Endodermal cell (in vitro differentiated cells): ENCODE measurements around the gene RAPSN. TPM values are rescaled to one million over a fixed set of nuclear protein-coding genes. Genes with fewer than 3 reads are reported as not detected.
A peak's percentile ranks its signal among the peaks of the same experiment; 100 is the strongest.

ENCODE experiments used
- DNase-seq: peaks from one replicate; pipeline ENCODE4 v3.0.0-alpha.2; 2017
- H3K27ac ChIP-seq: 2 replicates; pipeline ENCODE4 v1.5.1; 2013; ENCODE audit warnings: mild to moderate bottlenecking, low read depth, low read length, moderate library complexity
- H3K27me3 ChIP-seq: 2 replicates; pipeline ENCODE4 v1.6.1; 2013; ENCODE audit warnings: mild to moderate bottlenecking, low read length, moderate library complexity; ENCODE audit not compliant: insufficient read depth, control insufficient read depth, poor library complexity, severe bottlenecking
- H3K36me3 ChIP-seq: 2 replicates; pipeline ENCODE4 v1.7.0; 2013; ENCODE audit warnings: mild to moderate bottlenecking, low read length, moderate library complexity; ENCODE audit not compliant: control insufficient read depth, insufficient read depth
- H3K4me1 ChIP-seq: one replicate; pipeline ENCODE4 v1.7.0; 2013; ENCODE audit warnings: low read length; ENCODE audit not compliant: control insufficient read depth, insufficient read depth
- H3K4me3 ChIP-seq: 2 replicates; pipeline ENCODE4 v1.5.1; 2013; ENCODE audit warnings: mild to moderate bottlenecking, low read length, moderate library complexity
- H3K9ac ChIP-seq: 2 replicates; pipeline ENCODE4 v1.6.1; 2013; ENCODE audit warnings: mild to moderate bottlenecking, low read length, moderate library complexity; ENCODE audit not compliant: poor library complexity, severe bottlenecking; ENCODE audit errors: extremely low read depth
- H3K9me3 ChIP-seq: 2 replicates; pipeline ENCODE4 v1.6.1; 2013; ENCODE audit warnings: mild to moderate bottlenecking, low read length, moderate library complexity; ENCODE audit not compliant: control insufficient read depth
- H3K27ac Mint-ChIP-seq: 2 replicates; pipeline ENCODE4 v1.8.0; 2020; ENCODE audit warnings: mixed read lengths
- H3K27me3 Mint-ChIP-seq: 2 replicates; pipeline ENCODE4 v1.8.0; 2021; ENCODE audit warnings: mild to moderate bottlenecking, mixed read lengths; ENCODE audit not compliant: insufficient read depth
- H3K36me3 Mint-ChIP-seq: 2 replicates; pipeline ENCODE4 v1.8.0; 2020; ENCODE audit warnings: low read depth, mixed read lengths
- H3K4me1 Mint-ChIP-seq: 2 replicates; pipeline ENCODE4 v1.8.0; 2020; ENCODE audit warnings: mixed read lengths
- H3K4me3 Mint-ChIP-seq: 2 replicates; pipeline ENCODE4 v1.8.0; 2020; ENCODE audit warnings: mild to moderate bottlenecking, moderate library complexity, mixed read lengths
- H3K9me3 Mint-ChIP-seq: 2 replicates; pipeline ENCODE4 v1.8.0; 2020; ENCODE audit warnings: mild to moderate bottlenecking, mixed read lengths
- WGBS, 2 experiments: methylation state at CpG; one replicate each; pipeline versions ENCODE4 v1.1.5 to v1.1.7; 2013; ENCODE audit warnings: missing lambda C conversion rate in 2 of 2, mixed read lengths in 1 of 2; ENCODE audit not compliant: insufficient coverage in 1 of 2, insufficient read length in 1 of 2; 5-methylcytosine and 5-hydroxymethylcytosine counted together
- total RNA-seq, 2 donors: library from RNA; stranded (reverse); fragmentation: NEBNext Ultra II Directional in 1 of 2; extraction: Animal tissue kit (Norgen Biotek cat#: 25700) in 1 of 2; gene quantifications; 2 replicates in 1 of 2; 3 replicates in 1 of 2; pipeline ENCODE4 v1.2.1, GENCODE V29; 2021
- TF ChIP-seq, protein P1 (sequence below): fragments of 200-600 bp; sonication (generic); conservative IDR thresholded peaks from 2 replicates; pipeline ENCODE4 v1.5.0; 2021; ENCODE audit warnings: antibody characterized with exemption, mild to moderate bottlenecking

Gene RAPSN
- total RNA-seq, 2 donors from 2014 or later: 0.40 to 0.64 TPM

- Mint-ChIP-seq H3K4me1 (peaks cover 40% of the 10 kb centered on the region), H3K27me3 (no peaks in the 10 kb centered on the region), H3K9me3 (no peaks in the 10 kb centered on the region), H3K36me3 (peaks cover 67% of the 10 kb centered on the region), H3K27ac (peak overlapping the region; percentile 76), H3K4me3 (no peak overlapping the region)
- DNase-seq: peak; percentile 51
- H3K9me3 ChIP-seq: no peaks in the 10 kb centered on the region
- TF ChIP-seq, protein P1, sequence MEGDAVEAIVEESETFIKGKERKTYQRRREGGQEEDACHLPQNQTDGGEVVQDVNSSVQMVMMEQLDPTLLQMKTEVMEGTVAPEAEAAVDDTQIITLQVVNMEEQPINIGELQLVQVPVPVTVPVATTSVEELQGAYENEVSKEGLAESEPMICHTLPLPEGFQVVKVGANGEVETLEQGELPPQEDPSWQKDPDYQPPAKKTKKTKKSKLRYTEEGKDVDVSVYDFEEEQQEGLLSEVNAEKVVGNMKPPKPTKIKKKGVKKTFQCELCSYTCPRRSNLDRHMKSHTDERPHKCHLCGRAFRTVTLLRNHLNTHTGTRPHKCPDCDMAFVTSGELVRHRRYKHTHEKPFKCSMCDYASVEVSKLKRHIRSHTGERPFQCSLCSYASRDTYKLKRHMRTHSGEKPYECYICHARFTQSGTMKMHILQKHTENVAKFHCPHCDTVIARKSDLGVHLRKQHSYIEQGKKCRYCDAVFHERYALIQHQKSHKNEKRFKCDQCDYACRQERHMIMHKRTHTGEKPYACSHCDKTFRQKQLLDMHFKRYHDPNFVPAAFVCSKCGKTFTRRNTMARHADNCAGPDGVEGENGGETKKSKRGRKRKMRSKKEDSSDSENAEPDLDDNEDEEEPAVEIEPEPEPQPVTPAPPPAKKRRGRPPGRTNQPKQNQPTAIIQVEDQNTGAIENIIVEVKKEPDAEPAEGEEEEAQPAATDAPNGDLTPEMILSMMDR: no peak
- peak overlapping the region; percentile 67 for H3K27ac ChIP-seq
- H3K4me3 ChIP-seq: no peak overlapping the region
- peaks cover 89% of the 10 kb centered on the region for H3K36me3 ChIP-seq
- H3K27me3 ChIP-seq: no peaks in the 10 kb centered on the region
- H3K4me1 ChIP-seq: peaks cover 20% of the 10 kb centered on the region
- no peak overlapping the region for H3K9ac ChIP-seq
- WGBS, 2 experiments: 93 to 95% methylated on average over 2 to 7 of the region's 7 CpGs
These were observed 18.4 kb upstream of the RAPSN start for GRCh38 chr11:47467357-47467756.

- 75 to 91% methylated on average over 1 to 4 of the region's 4 CpGs for WGBS, 2 experiments
- Histone ChIP-seq H3K4me1 (peaks cover 20% of the 10 kb centered on the region), H3K36me3 (peaks cover 89% of the 10 kb centered on the region), H3K27ac (peak overlapping the region; percentile 67), H3K27me3 (no peaks in the 10 kb centered on the region), H3K9ac (no peak overlapping the region), H3K9me3 (no peaks in the 10 kb centered on the region), H3K4me3 (no peak overlapping the region)
- no peaks in the 10 kb centered on the region for H3K27me3 Mint-ChIP-seq
- TF ChIP-seq, protein P1: no peak
- H3K36me3 Mint-ChIP-seq: peaks cover 64% of the 10 kb centered on the region
- H3K27ac Mint-ChIP-seq: peak overlapping the region; percentile 76
- no peaks in the 10 kb centered on the region for H3K9me3 Mint-ChIP-seq
- peak; percentile 55 for DNase-seq
- H3K4me3 Mint-ChIP-seq: no peak overlapping the region
- H3K4me1 Mint-ChIP-seq: peaks cover 40% of the 10 kb centered on the region
These were observed 17.8 kb upstream of the RAPSN start for GRCh38 chr11:47466701-47467250.

DNA sequence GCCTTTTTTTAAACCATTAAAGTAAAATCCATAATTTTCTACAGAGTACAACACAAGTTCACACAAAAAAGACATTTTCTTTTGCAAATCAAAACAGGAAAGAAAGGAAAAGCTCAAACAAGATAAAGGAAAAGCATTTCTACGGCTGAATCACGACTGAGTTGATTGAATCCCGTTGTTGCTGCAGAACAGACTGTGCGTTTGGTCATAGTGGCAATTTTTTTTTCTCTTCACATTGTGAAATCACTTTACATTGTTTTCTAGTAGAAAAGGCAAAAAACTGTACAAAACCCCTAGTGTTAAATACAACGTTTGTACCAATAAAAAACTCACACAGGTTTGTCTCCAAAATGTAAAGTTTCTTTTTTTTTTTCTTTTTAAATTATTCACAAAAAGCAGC, 17.3 kb upstream of the RAPSN start:
- Mint-ChIP-seq H3K27ac (no peak overlapping the region), H3K4me1 (peaks cover 38% of the 10 kb centered on the region), H3K27me3 (no peaks in the 10 kb centered on the region), H3K4me3 (no peak overlapping the region), H3K36me3 (peaks cover 60% of the 10 kb centered on the region), H3K9me3 (no peaks in the 10 kb centered on the region)
- no peaks in the 10 kb centered on the region for H3K27me3 ChIP-seq
- no peak overlapping the region for H3K9ac ChIP-seq
- H3K36me3 ChIP-seq: peaks cover 87% of the 10 kb centered on the region
- 97 to 100% methylated on average over 4 to 5 of the region's 5 CpGs for WGBS, 2 experiments
- DNase-seq: no peak
- H3K4me3 ChIP-seq: no peak overlapping the region
- no peaks in the 10 kb centered on the region for H3K9me3 ChIP-seq
- peaks cover 20% of the 10 kb centered on the region for H3K4me1 ChIP-seq
- TF ChIP-seq, protein P1: no peak
- no peak overlapping the region for H3K27ac ChIP-seq
